Measurements from ENCODE around the gene AREG. TPM values are rescaled to one million over a fixed set of nuclear protein-coding genes. Genes with fewer than 3 reads are reported as not detected.
"Not testable (repeated sequence)": the region's sequence is repeated elsewhere in the genome, so short reads cannot be mapped to it uniquely, and the experiment has no call there.

AREG gene, protein sequence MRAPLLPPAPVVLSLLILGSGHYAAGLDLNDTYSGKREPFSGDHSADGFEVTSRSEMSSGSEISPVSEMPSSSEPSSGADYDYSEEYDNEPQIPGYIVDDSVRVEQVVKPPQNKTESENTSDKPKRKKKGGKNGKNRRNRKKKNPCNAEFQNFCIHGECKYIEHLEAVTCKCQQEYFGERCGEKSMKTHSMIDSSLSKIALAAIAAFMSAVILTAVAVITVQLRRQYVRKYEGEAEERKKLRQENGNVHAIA
- total RNA-seq = 10 to 100 TPM; 13.6 to 54.7 (median 37.0) TPM

DNA sequence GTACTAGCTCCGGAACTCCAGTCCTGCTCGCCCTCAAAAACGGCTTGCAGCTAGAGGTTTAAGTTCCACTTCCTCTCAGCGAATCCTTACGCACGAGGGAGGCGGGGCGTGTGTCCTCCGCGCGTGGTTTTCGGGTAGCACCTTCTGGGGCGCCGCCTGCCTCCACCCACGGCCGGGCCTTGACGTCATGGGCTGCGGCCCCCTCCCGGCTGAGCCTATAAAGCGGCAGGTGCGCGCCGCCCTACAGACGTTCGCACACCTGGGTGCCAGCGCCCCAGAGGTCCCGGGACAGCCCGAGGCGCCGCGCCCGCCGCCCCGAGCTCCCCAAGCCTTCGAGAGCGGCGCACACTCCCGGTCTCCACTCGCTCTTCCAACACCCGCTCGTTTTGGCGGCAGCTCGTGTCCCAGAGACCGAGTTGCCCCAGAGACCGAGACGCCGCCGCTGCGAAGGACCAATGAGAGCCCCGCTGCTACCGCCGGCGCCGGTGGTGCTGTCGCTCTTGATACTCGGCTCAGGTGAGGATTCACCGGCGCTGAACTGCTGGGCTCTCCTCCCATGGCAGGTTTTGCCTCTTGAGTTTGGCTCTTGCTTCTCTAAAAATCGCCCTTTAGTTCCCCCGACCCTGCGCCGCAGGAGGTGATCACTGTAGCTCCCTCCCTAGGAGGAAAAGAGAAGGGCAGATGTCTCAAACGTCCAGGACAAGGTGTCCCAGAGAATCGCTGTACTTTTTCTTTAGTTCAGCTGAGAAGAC lies at the start of gene AREG:
Gene AREG (plus strand): TSS at position 246 of the 752 bp plus-strand sequence. CDS start 210 bp downstream, at position 456.
- DNase-seq (peak; percentile 95 to 97), ATAC-seq (ENCODE audit: low FRiP score in 2 of 2) (peak; percentile 92 to 96)
- peak within 1 kb of the TSS; percentile 67 to 81 (median 70) for H3K4me3 ChIP-seq
- 1 to 4% methylated on average over 6 to 61 of the region's 64 CpGs for WGBS, 2 donors
- H3K27me3 ChIP-seq = no peaks in the 10 kb centered on the region
- peaks cover 0 to 18% (median 3%) of the 10 kb centered on the region in 4 donors for H3K4me1 ChIP-seq
- no peaks in the 10 kb centered on the region for H3K9me3 ChIP-seq
- TF ChIP-seq EP300 (IDR thresholded peaks at IDR 0.05) = peak in 2 of 4 donors; percentile 41 to 95
- TF ChIP-seq, protein P1, sequence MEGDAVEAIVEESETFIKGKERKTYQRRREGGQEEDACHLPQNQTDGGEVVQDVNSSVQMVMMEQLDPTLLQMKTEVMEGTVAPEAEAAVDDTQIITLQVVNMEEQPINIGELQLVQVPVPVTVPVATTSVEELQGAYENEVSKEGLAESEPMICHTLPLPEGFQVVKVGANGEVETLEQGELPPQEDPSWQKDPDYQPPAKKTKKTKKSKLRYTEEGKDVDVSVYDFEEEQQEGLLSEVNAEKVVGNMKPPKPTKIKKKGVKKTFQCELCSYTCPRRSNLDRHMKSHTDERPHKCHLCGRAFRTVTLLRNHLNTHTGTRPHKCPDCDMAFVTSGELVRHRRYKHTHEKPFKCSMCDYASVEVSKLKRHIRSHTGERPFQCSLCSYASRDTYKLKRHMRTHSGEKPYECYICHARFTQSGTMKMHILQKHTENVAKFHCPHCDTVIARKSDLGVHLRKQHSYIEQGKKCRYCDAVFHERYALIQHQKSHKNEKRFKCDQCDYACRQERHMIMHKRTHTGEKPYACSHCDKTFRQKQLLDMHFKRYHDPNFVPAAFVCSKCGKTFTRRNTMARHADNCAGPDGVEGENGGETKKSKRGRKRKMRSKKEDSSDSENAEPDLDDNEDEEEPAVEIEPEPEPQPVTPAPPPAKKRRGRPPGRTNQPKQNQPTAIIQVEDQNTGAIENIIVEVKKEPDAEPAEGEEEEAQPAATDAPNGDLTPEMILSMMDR (IDR thresholded peaks at IDR 0.05) = peak; percentile 33 to 63 (median 42)
- peak; percentile 83 to 95 for TF ChIP-seq POLR2AphosphoS5 (IDR thresholded peaks at IDR 0.05)
- peak in 3 of 4 donors; percentile 82 to 92 (median 90) for TF ChIP-seq POLR2A (IDR thresholded peaks at IDR 0.05)
- no peaks in the 10 kb centered on the region for H3K36me3 ChIP-seq
- peak within 1 kb of the TSS; percentile 85 to 94 (median 90) for H3K27ac ChIP-seq

DNA sequence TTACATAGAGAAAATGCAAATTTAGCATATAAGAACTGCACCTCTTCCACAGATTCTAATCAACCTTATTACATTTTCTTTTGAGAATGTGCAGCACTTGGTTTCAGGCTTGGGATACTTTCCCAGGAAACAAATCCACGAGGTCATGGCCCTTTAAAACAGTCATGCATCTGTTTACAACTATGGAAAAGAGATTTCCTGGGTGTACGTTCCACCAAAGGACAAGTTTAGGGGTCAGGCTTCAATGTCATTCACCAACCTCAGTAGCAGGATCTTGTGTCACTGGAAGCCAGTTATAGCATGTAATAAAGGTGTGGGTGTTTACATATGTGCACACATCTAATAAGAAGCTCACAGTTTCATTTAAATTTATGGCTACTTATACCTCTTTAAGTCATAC lies 49.3 kb upstream of the AREG start:
- Histone ChIP-seq H3K36me3 (no peaks in the 10 kb centered on the region), H3K27ac (no peak overlapping the region), H3K27me3 (no peaks in the 10 kb centered on the region), H3K9me3 (no peaks in the 10 kb centered on the region), H3K4me1 (peaks cover 0 to 3% (median 0%) of the 10 kb centered on the region in 4 donors), H3K4me3 (no peak overlapping the region)
- ATAC-seq (ENCODE audit: low FRiP score in 2 of 2) (no peak), DNase-seq (no peak)
- no peak for TF ChIP-seq POLR2AphosphoS5 (IDR thresholded peaks at IDR 0.05)
- TF ChIP-seq EP300 (IDR thresholded peaks at IDR 0.05) = no peak
- no peak for TF ChIP-seq POLR2A (IDR thresholded peaks at IDR 0.05)
- TF ChIP-seq, protein P1 (IDR thresholded peaks at IDR 0.05) = no peak
- 48 to 51% methylated on average over 2 of the region's 2 CpGs for WGBS, 2 donors

DNA sequence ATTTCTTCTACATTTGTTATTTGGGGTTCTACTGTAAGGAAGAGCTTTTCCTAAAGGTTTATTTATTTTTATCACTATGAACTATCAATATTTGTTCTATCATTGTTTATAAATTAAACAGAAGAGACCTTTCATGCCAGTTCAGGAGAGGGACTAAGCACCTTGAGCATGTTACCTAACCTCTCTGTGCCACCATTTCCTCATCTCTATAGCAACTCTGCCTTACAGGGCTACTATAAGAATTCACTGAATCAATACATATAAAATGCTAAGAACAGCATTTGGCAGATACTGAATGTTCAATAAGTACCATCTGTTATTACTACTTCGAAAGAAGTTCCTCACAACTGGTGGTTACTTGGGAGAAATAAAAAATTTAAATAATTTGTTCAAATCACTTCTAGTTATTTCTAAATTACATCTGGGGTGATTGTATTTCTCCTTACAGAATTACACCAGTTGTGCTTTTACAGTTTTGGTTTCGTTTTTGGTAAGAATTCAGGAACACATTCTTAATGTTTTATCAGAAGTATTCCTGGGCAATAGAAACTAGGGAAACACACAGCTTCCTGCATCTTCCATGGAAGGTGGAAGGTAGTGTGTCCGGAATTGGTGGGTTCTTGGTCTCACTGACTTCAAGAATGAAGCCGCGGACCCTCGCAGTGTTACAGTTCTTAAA lies 47.0 kb upstream of the AREG start:
- Histone ChIP-seq H3K27ac (peak overlapping the region; percentile 38 to 75 (median 58)), H3K4me3 (peak overlapping the region in 3 of 4 donors; percentile 30 to 44 (median 44))
- peak in 1 of 2 donors; percentile 50 for ATAC-seq (ENCODE audit: low FRiP score in 2 of 2)

DNA sequence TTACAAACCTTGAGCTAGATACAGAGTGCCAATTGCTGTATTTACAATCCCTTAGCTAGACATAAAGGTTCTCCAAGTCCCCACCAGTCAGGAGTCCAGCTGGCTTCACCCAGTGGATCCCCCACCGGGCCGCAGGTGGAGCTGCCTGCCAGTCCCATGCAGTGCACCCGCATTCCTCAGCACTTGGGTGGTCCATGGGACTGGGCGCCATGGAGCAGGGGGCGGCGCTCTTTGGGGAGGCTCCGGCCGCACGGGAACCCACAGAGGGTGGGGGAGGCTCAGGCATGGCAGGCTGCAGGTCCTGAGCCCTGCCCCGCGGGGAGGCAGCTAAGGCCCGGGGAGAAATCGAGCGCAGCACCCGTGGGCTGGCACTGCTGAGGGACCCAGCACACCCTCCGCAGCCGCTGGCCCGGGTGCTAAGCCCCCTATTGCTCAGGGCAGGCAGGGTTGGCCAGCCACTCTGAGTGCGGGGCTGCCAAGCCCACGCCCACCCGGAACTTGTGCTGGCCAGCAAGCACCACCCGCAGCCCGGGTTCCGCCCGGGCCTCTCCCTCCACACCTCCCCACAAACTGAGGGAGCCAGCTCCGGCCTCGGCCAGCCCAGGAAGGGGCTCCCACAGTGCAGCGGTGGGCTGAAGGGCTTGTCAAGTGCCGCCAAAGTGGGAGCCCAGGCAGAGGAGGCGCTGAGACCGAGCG lies 45.9 kb upstream of the AREG start:
- not testable (repeated sequence) for H3K27me3 ChIP-seq; H3K4me3 ChIP-seq; ATAC-seq (ENCODE audit: low FRiP score in 2 of 2); H3K36me3 ChIP-seq; H3K9me3 ChIP-seq; H3K4me1 ChIP-seq
- peak overlapping the region in 1 of 4 donors; percentile 75 for H3K27ac ChIP-seq
- 95 to 97% methylated on average over 4 to 24 of the region's 32 CpGs for WGBS, 2 donors
- DNase-seq = peak in 1 of 2 donors; percentile 79

More for the DNA sequence above, 47.0 kb upstream of the AREG start:
- no peaks in the 10 kb centered on the region for H3K27me3 ChIP-seq
- H3K36me3 ChIP-seq = no peaks in the 10 kb centered on the region
- no peak for TF ChIP-seq POLR2A (IDR thresholded peaks at IDR 0.05)
- TF ChIP-seq POLR2AphosphoS5 (IDR thresholded peaks at IDR 0.05) = no peak
- TF ChIP-seq, protein P1 (IDR thresholded peaks at IDR 0.05) = no peak
- no peaks in the 10 kb centered on the region for H3K9me3 ChIP-seq
- WGBS, 2 donors = 43 to 46% methylated on average over 6 of the region's 6 CpGs
- no peak for DNase-seq
- H3K4me1 ChIP-seq = peaks cover 0 to 3% (median 0%) of the 10 kb centered on the region in 4 donors
